RPMI8226 (cell line): ENCODE results near the gene SLC6A1.
"Not testable (repeated sequence)": the region's sequence is repeated elsewhere in the genome, so short reads cannot be mapped to it uniquely, and the experiment has no call there.

ENCODE experiments used
- DNase-seq: peaks from one replicate; pipeline ENCODE4 v3.0.0-alpha.2; 2015

The SLC6A1 gene

DNA sequence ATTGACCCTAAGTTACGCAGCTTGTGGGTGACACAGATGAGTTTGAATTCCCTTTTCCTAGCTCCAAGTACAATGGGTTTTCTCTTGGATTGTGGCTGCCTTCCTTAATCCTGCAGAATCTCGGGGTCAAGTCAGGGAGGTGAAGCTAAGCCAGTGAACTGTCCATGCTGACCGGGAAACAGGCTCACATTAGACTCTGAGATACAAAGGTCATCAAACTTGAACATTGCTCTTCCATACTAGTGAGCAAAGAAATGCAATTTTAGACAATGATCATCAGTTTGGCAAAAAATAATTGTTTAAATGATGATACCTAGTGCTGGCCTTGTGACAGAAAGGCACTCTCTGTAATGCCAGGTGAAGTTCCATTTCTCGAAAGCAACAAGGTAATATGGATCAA is 31.6 kb downstream of the SLC6A1 start:
- no peak for DNase-seq

DNA sequence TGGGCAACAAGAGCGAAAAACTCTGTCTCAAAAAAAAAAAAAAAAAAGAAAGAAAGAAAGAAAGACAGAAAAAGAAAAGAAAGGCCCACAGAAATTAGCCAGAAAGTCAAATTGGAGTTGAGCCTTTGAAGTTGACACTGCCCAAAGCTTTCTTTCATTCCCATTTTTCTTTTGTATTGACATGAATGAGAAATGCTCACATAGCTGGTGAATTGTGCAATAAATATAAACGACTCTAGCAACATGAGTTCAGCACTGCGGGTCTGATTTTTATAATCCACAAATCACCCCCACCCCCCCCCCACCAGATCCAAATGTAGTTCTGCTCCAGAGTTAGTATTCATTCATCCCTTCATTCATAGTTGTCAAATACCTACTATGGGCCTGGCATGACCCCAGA is 37.4 kb downstream of the SLC6A1 start:
- DNase-seq, result no peak

DNA sequence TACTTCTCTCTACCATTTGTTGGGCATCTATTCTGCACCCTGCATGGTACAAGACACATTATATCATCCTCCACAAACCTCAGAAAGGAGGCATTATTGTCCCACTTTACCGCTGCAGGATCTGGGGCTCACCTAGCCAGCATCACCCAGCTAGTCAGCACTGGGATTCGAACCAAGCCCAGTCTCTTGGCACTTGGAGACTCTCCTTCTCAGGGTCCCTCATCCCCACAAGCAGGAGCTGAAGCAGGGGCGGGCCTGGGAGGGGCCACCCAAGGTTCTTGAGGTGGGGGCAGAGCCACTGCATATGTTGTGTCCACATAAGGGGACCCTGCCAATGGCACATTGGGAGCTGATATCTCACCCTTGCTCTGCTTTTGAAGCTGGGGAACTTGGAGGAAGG is 41.3 kb downstream of the SLC6A1 start:
- no peak for DNase-seq

DNA sequence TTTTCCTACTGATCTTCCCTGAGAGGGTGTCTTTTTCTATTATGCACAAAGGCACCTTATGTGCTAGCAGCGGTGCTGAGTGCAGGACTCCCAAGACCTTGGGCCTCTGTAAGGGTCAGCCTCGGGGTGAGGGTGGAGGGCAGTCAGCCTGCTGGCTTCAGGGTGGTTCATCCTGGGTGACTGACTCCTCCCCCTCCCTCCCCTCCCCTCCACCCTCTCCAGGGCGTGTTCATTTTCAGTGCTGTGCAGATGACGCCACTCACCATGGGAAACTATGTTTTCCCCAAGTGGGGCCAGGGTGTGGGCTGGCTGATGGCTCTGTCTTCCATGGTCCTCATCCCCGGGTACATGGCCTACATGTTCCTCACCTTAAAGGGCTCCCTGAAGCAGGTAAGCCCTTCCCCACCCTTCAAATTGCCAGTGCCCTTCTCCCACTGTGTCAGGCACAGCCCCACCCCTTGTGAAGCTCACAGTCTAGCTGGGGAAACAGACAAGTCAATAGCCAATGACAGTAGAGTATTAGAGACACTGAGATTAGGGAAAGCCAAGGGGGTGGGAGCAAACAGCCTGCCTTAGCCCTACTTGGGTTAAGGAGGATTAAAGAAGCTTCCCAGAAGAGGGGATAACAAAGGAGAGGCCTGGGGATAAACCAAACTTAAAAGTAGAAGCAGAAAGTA is 41.9 kb downstream of the SLC6A1 start:
- no peak for DNase-seq

DNA sequence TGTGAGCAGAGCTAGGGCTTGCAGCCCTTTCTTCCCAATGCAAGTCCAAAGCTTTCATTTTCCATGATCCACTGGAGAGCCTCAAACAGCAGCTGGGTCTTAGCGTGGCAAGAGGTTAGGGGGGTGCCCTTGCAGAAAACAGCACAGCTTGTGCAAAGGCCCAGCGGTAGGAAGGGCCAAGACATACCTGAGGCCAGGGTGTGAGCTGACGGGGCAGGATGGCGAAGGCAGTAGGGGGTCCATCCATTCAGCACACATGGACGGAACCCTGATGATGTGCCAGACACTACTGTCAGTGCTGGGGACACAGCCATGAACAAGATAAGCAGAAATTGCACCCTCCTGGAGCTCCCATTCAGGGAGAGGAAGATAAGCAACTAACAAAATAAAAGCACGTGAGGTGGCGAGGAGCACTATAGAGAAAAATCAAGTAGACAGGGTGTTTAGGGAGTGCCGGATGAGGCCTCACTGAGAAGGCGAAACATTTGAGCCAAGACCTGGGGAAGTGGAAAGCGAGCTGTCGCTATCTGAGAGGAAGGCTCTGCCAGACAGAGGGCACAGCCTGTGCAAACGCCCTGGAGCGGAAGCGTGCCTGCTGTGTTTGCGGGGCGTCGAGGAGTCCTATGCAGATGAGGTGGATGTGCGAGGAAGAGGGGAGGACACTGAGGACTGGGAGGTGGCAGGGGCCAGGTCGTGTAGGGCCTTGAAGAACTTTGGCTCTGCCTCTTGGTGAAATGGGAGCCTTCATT is 43.4 kb downstream of the SLC6A1 start:
- DNase-seq, result no peak

DNA sequence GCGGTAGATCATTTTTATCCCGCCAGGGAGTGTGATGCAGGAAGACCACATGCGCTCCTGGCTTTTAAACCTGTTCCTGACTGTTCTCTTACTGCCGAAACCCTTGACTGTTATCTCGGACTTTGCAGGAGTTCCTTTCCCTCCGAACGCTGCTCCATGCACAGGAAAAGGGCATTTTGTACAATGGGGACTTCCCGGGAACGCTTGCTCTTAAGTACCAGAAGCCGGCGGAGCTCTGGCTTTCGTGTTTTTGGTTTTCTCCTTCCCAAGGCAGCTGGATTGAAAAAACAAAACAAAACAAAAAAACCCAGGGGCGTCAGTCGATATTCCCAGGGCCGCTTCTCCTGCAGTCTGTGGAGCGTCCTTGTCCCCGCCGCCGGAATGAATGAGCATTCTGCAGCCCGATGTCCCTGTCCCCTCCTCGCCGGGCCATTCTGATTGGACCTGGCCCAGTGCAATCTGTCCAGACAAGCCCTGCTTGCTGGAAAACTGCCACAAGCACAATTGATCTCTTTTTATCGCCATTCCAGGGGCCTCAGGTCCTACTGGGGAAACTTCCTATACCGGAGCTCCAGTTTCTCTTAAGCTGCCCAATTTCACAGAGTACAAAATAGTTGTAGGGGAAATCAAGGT is 44.8 kb downstream of the SLC6A1 start:
- DNase-seq, result no peak

DNA sequence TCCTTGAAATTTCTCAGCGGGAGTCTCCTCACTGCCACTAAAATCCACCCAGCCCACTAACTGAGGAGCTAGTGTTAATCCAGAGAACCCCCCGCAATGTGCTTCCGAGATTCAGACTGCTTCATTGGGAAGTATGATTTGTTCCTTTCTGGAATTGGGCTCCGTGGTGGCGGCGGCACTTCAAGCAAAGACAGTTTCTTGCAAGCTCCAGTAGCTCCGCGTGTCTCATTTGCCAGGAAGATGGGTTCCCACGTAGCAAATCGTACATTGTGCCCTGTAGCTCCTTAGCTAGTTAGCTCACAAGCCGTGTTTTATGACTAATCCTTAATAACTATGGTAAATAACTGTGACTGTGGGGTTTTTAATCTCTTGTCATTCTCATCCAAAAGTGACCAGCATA is 45.4 kb downstream of the SLC6A1 start:
- DNase-seq, result no peak

DNA sequence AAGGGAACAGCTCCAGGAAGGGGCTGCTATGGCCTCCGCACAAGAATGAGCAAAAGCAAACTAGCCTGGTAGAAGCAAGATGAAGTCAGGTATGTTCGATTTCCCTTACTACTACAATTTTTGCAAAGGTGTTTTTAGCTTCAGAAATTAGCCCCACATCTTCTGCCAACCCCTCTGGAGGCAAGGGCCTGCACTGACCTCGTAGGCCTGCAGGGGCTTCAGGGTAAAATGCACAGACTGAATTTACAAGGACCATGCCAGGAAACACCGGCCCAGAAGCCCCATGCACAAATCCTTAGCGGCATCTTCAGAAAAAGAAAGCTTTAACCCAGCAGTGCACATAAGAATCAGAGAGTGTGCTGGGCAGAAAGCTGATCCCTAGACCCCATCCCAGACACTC is 53.0 kb downstream of the SLC6A1 start:
- no peak for DNase-seq

DNA sequence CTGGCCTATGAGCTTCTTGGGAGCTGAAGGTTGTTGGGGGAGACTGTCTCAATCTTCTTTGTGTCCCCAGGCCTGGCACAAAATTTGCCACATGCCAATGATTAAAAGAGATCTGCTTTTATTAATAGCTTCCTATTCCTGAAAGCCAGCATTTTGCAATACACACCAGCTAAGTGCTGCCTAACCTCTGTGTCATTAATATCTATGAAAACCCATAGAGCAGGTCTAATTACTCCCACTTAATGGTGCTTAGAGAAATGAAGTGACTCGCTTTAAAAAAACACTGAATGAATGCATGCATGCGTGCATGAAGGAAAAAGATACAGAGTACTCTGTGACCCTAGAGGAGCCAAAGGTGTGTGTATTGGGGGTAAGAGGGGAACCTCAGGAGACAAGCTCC is 55.0 kb downstream of the SLC6A1 start:
- DNase-seq, result no peak

DNA sequence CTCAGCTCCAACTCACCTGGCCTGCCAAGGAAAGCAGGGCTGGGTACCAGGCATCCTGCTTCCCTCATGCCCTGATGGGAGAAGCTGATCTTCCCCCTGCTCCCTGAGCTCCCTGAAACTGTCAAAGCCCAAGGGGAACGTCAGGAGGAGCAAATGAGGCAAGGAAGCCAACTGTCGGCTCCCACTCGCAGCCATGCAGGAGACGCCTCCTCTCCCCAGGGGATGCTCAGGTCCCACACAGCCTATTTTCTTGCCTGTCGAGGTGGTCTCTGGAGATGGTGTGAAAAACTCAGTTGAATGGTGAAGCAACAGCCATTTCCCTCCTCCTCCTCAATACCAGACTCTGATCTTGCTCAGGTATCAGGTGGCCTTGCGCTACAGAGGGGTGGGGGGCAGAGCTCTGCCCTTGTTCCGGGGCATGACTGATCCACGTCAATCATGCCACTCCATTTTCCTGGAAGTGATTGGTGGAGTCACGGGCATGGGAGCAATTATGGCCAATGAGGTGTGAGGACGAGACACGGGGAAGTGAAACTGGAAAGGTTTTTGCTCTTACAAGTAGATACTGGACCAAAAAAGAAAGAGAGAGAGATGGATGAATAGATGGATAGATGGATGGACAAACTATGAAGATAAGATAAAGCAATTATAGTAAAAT is 58.2 kb downstream of the SLC6A1 start:
- DNase-seq, result no peak

DNA sequence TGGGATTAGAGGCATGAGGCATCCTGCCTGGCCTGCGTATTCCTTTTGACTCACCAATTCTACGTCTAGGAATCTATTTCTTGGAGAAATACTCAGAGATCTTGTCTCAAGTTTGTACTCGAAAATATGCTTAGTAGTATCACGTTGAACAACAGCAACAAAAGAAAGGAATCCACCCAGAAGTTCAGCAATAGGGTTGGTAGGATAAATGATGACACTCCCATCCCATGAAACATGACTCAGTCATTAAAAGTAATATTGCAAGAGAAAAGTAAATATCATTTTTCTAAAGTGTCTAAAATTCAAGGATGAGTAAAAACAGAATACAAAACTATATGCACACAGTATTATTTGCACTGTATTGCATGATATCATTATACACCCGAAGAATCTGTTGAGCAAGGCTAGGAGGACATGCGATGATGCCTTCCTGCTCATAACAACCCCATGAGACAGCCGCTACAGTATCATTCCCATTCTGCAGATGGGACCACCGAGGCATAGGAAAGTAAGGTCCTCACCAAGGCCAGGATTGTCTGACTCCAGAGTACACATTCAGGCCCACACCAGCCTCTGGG is 61.5 kb downstream of the SLC6A1 start:
- DNase-seq, result no peak

DNA sequence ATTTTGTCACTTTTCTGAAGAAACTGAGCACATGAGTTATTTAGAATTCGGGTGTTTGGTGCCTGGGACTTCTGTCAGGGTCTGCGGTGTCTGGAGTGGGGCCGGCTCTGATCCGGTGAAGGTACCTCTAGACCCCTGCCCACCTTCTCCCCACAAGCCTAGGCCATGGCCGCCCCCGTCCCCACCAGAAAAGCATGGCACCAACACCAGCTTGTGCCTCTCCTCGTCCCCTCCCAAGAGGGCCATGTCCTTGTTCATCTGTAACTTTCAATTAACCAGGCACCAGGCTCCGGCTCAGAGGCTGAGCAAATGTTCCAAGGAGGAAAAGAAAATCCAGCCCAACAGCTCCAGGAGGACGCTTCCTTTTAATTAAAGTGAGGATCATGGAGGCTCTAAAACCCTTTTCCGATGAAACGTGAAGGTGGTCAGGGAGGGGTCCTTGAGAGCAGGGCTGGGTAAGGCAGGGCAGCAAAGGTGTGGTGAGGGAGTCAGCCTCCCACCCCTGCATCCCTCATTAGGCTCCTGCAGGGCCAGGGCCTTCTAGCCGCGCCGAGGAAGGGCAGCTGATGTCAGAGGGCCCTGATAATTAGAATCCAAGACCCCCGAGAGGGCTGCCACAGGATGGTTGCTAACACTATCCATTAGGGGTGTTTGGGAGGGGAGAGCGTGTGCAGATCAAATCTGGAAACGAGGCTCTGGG is 62.3 kb downstream of the SLC6A1 start:
- no peak for DNase-seq

DNA sequence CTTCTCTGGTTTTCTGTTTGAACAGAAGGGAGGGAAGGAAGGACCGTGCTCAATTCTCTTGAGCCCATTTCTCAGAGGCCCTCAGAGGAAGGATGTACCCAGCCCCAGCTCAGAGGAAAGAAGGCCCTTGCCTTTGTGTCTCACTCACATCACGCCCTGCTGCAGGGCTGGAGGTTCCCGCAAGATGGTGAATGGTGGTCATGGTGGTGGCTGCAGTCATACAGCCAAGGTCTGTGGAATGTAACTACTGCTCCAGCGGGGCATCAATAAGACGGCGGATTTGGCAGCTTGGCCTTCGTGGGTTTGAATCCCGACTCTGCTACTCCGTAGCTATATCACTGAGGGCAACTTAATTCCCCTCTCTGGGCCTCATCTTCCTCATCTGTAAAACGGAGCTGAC is 62.9 kb downstream of the SLC6A1 start:
- DNase-seq, result no peak

DNA sequence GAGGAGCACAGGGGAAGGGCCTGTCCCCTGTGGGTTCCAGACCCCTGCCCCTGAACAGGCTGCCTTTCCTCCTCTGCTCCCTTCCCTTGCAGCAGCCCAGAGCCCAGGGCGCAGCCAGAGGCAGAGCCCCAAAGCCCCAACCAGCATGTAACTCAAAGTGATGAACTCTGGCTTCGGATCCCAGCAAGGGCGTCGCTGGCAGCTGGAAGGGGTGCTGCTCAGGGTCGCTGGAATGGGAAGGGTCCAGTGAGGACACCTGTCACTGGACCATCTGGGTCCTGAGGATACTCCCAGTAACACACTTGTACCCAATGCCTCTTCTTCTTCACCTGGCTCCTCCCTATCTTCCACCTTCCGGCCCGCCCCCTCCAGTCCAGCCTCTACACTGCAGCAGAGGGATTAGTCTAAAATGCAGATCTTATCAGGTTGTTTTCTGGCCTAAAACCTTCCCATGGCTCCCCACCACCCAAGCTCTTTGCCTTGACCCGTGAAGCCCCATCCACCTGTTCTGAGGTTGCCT is 64.0 kb downstream of the SLC6A1 start:
- no peak for DNase-seq

DNA sequence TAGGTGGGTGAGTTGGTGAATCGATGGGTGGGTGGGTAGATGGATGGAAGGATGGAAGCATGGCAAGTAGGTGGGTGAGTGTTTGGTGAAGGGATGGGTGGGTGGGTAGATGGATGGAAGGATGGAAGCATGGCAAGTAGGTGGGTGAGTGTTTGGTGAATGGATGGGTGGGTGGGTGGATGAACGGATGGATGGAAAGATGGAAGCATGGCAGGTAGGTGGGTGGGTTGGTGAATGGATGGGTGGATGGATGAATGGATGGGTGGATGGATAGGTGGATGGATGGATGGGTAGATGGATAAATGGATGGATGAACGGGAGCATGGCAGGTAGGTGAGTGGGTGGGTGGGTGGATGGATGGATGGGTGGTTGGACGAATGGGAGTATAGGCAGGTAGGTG is 65.1 kb downstream of the SLC6A1 start:
- no peak for DNase-seq

DNA sequence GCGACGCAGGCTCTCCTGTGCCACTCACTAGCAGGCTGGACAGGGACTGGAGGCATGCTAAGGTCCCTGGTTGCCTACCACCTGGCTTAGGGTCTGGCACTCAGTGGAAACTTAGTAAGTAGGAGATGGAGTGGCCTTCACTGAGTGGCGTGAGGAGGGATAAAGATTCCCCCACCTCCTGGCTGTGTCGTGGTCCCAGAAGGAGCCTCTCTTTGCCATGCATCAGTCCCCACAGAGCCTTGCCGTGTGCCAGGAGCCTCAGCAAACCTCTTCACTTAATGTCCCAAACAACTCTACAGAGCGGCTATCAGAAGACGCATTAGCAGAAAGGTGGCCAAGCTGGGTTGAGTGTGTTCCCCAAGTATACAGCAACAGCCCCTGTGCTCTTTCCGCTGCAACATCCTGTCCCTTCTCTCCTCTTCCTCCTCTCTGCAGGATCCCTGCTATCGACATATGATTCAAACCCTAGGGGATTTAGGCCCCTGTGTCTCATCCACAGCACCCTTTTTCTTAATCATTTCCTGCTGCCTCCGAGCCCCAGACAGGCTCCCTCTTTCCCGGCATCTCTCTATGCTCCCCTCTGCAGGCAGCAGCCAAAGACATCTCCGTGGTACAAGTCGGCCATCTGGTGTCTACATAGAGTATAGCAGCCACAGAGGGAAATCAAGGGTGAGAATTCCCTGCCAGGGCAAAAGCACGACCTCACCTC is 66.7 kb downstream of the SLC6A1 start:
- DNase-seq, result peak; percentile 69

DNA sequence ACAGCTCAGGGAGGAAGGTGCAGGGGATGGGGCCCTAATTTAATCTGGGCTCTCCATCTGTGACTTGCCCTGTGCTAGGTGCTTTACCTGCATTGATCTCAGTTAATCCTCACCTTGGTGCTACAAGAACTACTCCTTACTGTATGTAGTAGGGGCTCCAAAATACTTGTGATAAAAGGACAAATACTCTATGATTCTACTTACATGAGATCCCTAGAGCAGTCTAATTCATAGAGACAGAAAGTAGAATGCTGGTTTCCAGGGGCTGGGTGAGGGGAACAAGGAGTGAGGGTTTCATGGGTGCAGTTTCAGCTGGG is 67.2 kb downstream of the SLC6A1 start:
- DNase-seq, result no peak

DNA sequence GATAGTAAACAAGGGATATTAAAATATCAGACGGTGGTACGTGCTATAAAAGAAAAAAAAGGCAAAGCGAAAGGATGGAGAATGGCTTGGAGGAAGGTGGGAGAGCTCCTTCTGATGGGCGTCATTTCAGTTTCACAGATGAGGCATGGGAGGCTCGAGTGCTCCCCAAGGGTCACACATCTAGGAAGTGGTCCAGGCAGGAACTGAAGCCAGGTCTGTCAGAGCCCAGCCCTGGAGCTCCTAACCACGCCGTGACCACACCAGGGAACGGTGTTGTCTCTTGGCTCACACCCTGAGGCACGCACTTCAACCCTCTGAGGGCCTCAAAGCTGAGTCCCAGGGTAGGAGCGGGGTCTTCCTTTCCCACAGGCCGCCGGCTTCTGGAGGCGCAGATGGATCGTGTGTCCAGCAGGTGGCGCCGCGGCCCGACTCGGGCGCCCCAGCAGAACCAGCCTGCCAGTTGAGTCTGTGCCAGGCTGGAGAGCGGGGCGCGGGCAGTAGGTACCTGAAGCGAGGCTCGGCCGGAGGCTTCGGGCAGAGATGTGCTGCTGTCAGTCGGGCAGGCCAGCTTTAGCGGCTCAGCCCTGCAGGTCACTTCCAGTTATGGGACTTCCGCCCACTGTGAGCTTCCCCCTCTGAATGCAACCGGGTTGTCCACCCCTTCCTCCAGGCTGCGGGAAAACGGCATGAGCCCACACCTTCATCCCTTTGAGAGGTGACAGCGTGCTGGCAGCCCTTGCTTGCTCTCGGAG is 68.1 kb downstream of the SLC6A1 start:
- DNase-seq, result peak; percentile 75

DNA sequence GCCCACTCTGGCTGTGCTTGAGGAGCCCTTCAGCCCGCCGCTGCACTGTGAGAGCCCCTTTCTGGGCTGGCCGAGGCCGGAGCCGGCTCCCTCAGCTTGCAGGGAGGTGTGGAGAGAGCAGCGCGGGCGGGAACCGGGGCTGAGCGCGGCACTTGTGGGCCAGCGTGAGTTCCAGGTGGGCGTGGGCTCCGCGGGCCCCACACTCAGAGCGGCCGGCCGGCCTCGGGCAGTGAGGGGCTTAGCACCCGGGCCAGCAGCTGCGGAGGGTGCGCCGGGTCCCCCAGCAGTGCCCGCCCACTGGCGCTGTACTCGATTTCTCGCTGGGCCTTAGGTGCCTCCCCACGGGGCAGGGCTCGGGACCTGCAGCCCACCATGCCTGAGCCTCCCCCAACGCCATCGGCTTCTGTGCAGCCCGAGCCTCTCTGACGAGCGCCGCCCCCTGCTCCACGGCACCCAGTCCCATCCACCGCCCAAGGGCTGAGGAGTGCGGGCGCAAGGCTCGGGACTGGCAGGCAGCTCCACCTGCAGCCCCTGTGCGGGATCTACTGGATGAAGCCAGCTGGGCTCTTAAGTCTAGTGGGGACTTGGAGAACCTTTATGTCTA is 68.8 kb downstream of the SLC6A1 start:
- not testable (repeated sequence) for DNase-seq

DNA sequence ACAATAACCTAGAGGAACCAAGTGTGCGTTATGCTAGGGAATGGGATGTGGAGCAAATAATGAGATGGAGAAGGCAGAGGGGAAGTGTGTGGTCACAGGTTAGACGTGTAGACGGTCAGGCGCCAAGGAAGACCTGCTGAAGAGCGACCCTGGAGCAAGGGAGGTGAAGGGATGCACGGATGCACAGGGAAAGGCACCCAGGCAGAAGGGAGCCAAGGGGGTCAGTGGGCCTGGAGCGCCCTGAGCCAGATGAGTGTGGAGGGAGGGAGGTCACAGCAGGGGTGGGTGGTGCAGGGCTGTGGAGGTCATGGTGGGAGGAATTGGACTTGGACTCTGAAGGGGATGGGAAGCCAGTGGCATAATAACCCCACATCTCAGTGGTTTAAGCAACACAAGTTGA is 70.2 kb downstream of the SLC6A1 start:
- DNase-seq, result no peak
